NCI-H345 (cell line): ENCODE measurements around the gene CTNND2.

Experiments used
- DNase-seq: peaks from one replicate; lab custom pipeline; 2025; lab: John Stamatoyannopoulos, UW

The CTNND2 gene

GRCh38 chr5:10985091-10985720, 919.0 kb downstream of the CTNND2 start:
- no peak for DNase-seq

GRCh38 chr5:10984021-10984715, 920.1 kb downstream of the CTNND2 start:
- no peak for DNase-seq

GRCh38 chr5:10982626-10983025, 921.6 kb downstream of the CTNND2 start:
- DNase-seq, result no peak

- DNase-seq, result no peak
These were observed 922.3 kb downstream of the CTNND2 start for GRCh38 chr5:10981932-10982331.

GRCh38 chr5:10977011-10977410, 927.2 kb downstream of the CTNND2 start:
- no peak for DNase-seq

GRCh38 chr5:10975945-10976344, 928.3 kb downstream of the CTNND2 start:
- DNase-seq, result no peak

- no peak for DNase-seq
These were observed 929.4 kb downstream of the CTNND2 start for GRCh38 chr5:10974850-10975249.

- no peak for DNase-seq
These were observed 930.9 kb downstream of the CTNND2 start for GRCh38 chr5:10973316-10973715.

GRCh38 chr5:10969684-10970180, 934.5 kb downstream of the CTNND2 start:
- DNase-seq, result no peak

GRCh38 chr5:10964806-10965205, 939.4 kb downstream of the CTNND2 start:
- no peak for DNase-seq

- no peak for DNase-seq
These were observed 945.5 kb downstream of the CTNND2 start for GRCh38 chr5:10958728-10959127.

GRCh38 chr5:10949856-10950630, 954.2 kb downstream of the CTNND2 start:
- no peak for DNase-seq

- no peak for DNase-seq
These were observed 958.2 kb downstream of the CTNND2 start for GRCh38 chr5:10946050-10946449.

- DNase-seq, result no peak
These were observed 962.3 kb downstream of the CTNND2 start for GRCh38 chr5:10941900-10942299.

- no peak for DNase-seq
These were observed 968.0 kb downstream of the CTNND2 start for GRCh38 chr5:10936081-10936855.

- no peak for DNase-seq
These were observed 968.7 kb downstream of the CTNND2 start for GRCh38 chr5:10935536-10935935.

- no peak for DNase-seq
These were observed 969.4 kb downstream of the CTNND2 start for GRCh38 chr5:10934783-10935355.

GRCh38 chr5:10933121-10933520, 971.1 kb downstream of the CTNND2 start:
- no peak for DNase-seq

GRCh38 chr5:10932426-10932825, 971.8 kb downstream of the CTNND2 start:
- no peak for DNase-seq

- no peak for DNase-seq
These were observed 976.6 kb downstream of the CTNND2 start for GRCh38 chr5:10927608-10928007.

- no peak for DNase-seq
These were observed 980.9 kb downstream of the CTNND2 start for GRCh38 chr5:10923310-10923709.
